Erythroblast (primary cell): ENCODE measurements around the gene CDC42BPA.

Experiments
- GATA1 ChIP-seq: IDR thresholded peaks from 2 replicates; pipeline ENCODE4 v1.6.1; 2011; ENCODE audit warnings: low read depth, mild to moderate bottlenecking, control low read depth, low read length, moderate library complexity
- POLR2A ChIP-seq: IDR thresholded peaks from 2 replicates; pipeline ENCODE4 v1.6.1; 2011; ENCODE audit warnings: mild to moderate bottlenecking, low read length

GRCh38 chr1:227093309-227093708, 225.0 kb downstream of the CDC42BPA start:
- TF ChIP-seq POLR2A (no peak), GATA1 (no peak)
